Mesenchymal stem cell (in vitro differentiated cells and primary cell): ENCODE data around the gene HAGH.
A peak's percentile ranks its signal among the peaks of the same experiment; 100 is the strongest.

ENCODE experiments used
- DNase-seq: peaks from one replicate; pipeline ENCODE4 v3.0.0-alpha.2; 2013
- H2AFZ ChIP-seq: one replicate; pipeline ENCODE4 v1.6.1; 2013; ENCODE audit warnings: low read depth, mild to moderate bottlenecking, control low read depth, inconsistent platforms, low read length, moderate library complexity
- H2AK5ac ChIP-seq: 2 replicates; pipeline ENCODE4 v1.6.1; 2013; ENCODE audit warnings: low read length, moderate library complexity, mild to moderate bottlenecking, inconsistent platforms; ENCODE audit not compliant: severe bottlenecking
- H2BK120ac ChIP-seq: one replicate; pipeline ENCODE4 v1.6.1; 2013; ENCODE audit warnings: low read depth, mild to moderate bottlenecking, inconsistent platforms, low read length, moderate library complexity
- H2BK12ac ChIP-seq, 2 experiments: one replicate each; pipeline ENCODE4 v1.6.1; 2013; ENCODE audit warnings: inconsistent platforms in 2 of 2, low read length in 2 of 2, mild to moderate bottlenecking in 2 of 2, moderate library complexity in 2 of 2, control low read depth in 1 of 2
- H2BK15ac ChIP-seq: one replicate; pipeline ENCODE4 v1.6.1; 2013; ENCODE audit warnings: mild to moderate bottlenecking, low read depth, inconsistent platforms; ENCODE audit not compliant: poor library complexity, severe bottlenecking
- H2BK5ac ChIP-seq: 2 replicates; pipeline ENCODE4 v1.6.1; 2013; ENCODE audit warnings: low read depth, mild to moderate bottlenecking, low read length, control low read depth, inconsistent platforms; ENCODE audit not compliant: poor library complexity, severe bottlenecking
- H3K14ac ChIP-seq, 2 experiments: one replicate each; pipeline ENCODE4 v1.6.1; 2013; ENCODE audit warnings: inconsistent platforms in 2 of 2, low read length in 2 of 2, control low read depth in 1 of 2, mild to moderate bottlenecking in 1 of 2, moderate library complexity in 1 of 2
- H3K18ac ChIP-seq, 2 experiments: one replicate each; pipeline ENCODE4 v1.6.1; 2013; ENCODE audit warnings: inconsistent platforms in 2 of 2, low read length in 2 of 2, control low read depth in 1 of 2, low read depth in 1 of 2, mild to moderate bottlenecking in 1 of 2
- H3K23ac ChIP-seq, 2 experiments: one replicate each; pipeline ENCODE4 v1.6.1; 2013; ENCODE audit warnings: inconsistent platforms in 2 of 2, low read length in 2 of 2, mild to moderate bottlenecking in 2 of 2, moderate library complexity in 2 of 2, control low read depth in 1 of 2
- H3K27ac ChIP-seq: 2 replicates; pipeline ENCODE4 v1.5.1; 2013; ENCODE audit warnings: mild to moderate bottlenecking, moderate library complexity, low read length, control low read depth, inconsistent platforms; ENCODE audit not compliant: poor library complexity, severe bottlenecking
- H3K27me3 ChIP-seq, 2 experiments: 2 replicates each; pipeline versions ENCODE4 v1.6.1 to v1.7.0; 2013; ENCODE audit warnings: low read length in 2 of 2, mild to moderate bottlenecking in 2 of 2, moderate library complexity in 2 of 2, control low read depth in 1 of 2, inconsistent platforms in 1 of 2; ENCODE audit not compliant: control insufficient read depth in 1 of 2, insufficient read depth in 1 of 2
- H3K36me3 ChIP-seq, 2 experiments: 2 replicates each; pipeline versions ENCODE4 v1.6.1 to v1.7.0; 2013; ENCODE audit warnings: low read length in 2 of 2, control low read depth in 1 of 2, inconsistent platforms in 1 of 2, low read depth in 1 of 2, mild to moderate bottlenecking in 1 of 2; ENCODE audit not compliant: insufficient read depth in 2 of 2, control insufficient read depth in 1 of 2
- H3K4ac ChIP-seq, 2 experiments: one replicate each; pipeline ENCODE4 v1.6.1; 2013; ENCODE audit warnings: inconsistent platforms in 2 of 2, low read length in 2 of 2, mild to moderate bottlenecking in 2 of 2, moderate library complexity in 2 of 2, control low read depth in 1 of 2, low read depth in 1 of 2
- H3K4me1 ChIP-seq: 2 replicates; pipeline ENCODE4 v1.6.1; 2013; ENCODE audit warnings: low read depth, low read length, control low read depth; ENCODE audit not compliant: control insufficient read depth, insufficient read depth
- H3K4me2 ChIP-seq: 2 replicates; pipeline ENCODE4 v1.6.1; 2013; ENCODE audit warnings: low read length, mild to moderate bottlenecking, inconsistent platforms; ENCODE audit not compliant: poor library complexity, severe bottlenecking
- H3K4me3 ChIP-seq, 2 experiments: 2 replicates each; pipeline versions ENCODE4 v1.5.1 to v1.7.0; 2013; ENCODE audit warnings: low read length in 2 of 2, mild to moderate bottlenecking in 2 of 2, control low read depth in 1 of 2, low read depth in 1 of 2; ENCODE audit not compliant: insufficient read depth in 1 of 2
- H3K79me1 ChIP-seq: replicated peaks from 2 replicates; pipeline ENCODE4 v1.6.1; 2013; ENCODE audit warnings: mild to moderate bottlenecking, control low read depth, low read length, inconsistent platforms; ENCODE audit not compliant: poor library complexity, severe bottlenecking
- H3K9ac ChIP-seq: 2 replicates; pipeline ENCODE4 v1.7.0; 2013; ENCODE audit warnings: mild to moderate bottlenecking, low read length, moderate library complexity
- H3K9me3 ChIP-seq: 2 replicates; pipeline ENCODE4 v1.7.0; 2013; ENCODE audit warnings: mild to moderate bottlenecking, low read length; ENCODE audit not compliant: control insufficient read depth
- H4K8ac ChIP-seq: one replicate; pipeline ENCODE4 v1.6.1; 2013; ENCODE audit warnings: inconsistent platforms, mild to moderate bottlenecking, low read length, moderate library complexity
- H4K91ac ChIP-seq: one replicate; pipeline ENCODE4 v1.6.1; 2013; ENCODE audit warnings: mild to moderate bottlenecking, low read length, inconsistent platforms
- WGBS: methylation state at CpG from one replicate; pipeline ENCODE4 v1.1.7; 2013; ENCODE audit warnings: mixed read lengths; 5-methylcytosine and 5-hydroxymethylcytosine counted together

The HAGH gene

GRCh38 chr16:1764971-1765370, 61.7 kb downstream of the HAGH start:
- H3K14ac ChIP-seq = no peak overlapping the region
- H3K4me3 ChIP-seq = no peak overlapping the region
- no peak overlapping the region for H4K91ac ChIP-seq
- no peak for DNase-seq
- H2BK120ac ChIP-seq = no peak overlapping the region
- H3K9ac ChIP-seq = no peak overlapping the region
- no peak overlapping the region for H4K8ac ChIP-seq
- peaks cover 77 to 100% of the 10 kb centered on the region in 2 experiments for H3K36me3 ChIP-seq
- H3K27ac ChIP-seq = no peak overlapping the region
- no peak overlapping the region for H2BK5ac ChIP-seq
- 97% methylated on average over 21 of the region's 21 CpGs for WGBS
- no peak overlapping the region for H2BK15ac ChIP-seq
- peaks cover 11% of the 10 kb centered on the region for H3K79me1 ChIP-seq
- H3K4me2 ChIP-seq = no peak overlapping the region
- H3K18ac ChIP-seq = no peak overlapping the region
- no peak overlapping the region for H2AK5ac ChIP-seq
- no peak overlapping the region for H3K23ac ChIP-seq
- H3K4me1 ChIP-seq = peaks cover 21% of the 10 kb centered on the region
- H3K27me3 ChIP-seq = no peaks in the 10 kb centered on the region
- H2AFZ ChIP-seq = no peak overlapping the region
- H3K9me3 ChIP-seq = no peaks in the 10 kb centered on the region
- no peak overlapping the region for H3K4ac ChIP-seq
- no peak overlapping the region for H2BK12ac ChIP-seq

GRCh38 chr16:1763521-1764511, 62.8 kb downstream of the HAGH start:
- no peak overlapping the region for H3K14ac ChIP-seq
- H3K9ac ChIP-seq = no peak overlapping the region
- 71% methylated on average over 72 of the region's 81 CpGs for WGBS
- DNase-seq = peak; percentile 33
- no peak overlapping the region for H2BK12ac ChIP-seq
- H2BK5ac ChIP-seq = no peak overlapping the region
- no peak overlapping the region for H4K91ac ChIP-seq
- no peaks in the 10 kb centered on the region for H3K27me3 ChIP-seq
- no peak overlapping the region for H2AK5ac ChIP-seq
- H3K9me3 ChIP-seq = no peaks in the 10 kb centered on the region
- H3K27ac ChIP-seq = no peak overlapping the region
- H3K4ac ChIP-seq = no peak overlapping the region
- no peak overlapping the region for H2BK120ac ChIP-seq
- no peak overlapping the region for H2AFZ ChIP-seq
- peaks cover 83 to 100% of the 10 kb centered on the region in 2 experiments for H3K36me3 ChIP-seq
- no peak overlapping the region for H3K4me3 ChIP-seq
- no peak overlapping the region for H3K18ac ChIP-seq
- peaks cover 16% of the 10 kb centered on the region for H3K4me1 ChIP-seq
- no peak overlapping the region for H3K23ac ChIP-seq
- no peak overlapping the region for H2BK15ac ChIP-seq
- H3K79me1 ChIP-seq = peaks cover 14% of the 10 kb centered on the region
- H3K4me2 ChIP-seq = no peak overlapping the region
- no peak overlapping the region for H4K8ac ChIP-seq

GRCh38 chr16:1762879-1763520, 63.6 kb downstream of the HAGH start:
- Histone ChIP-seq H3K27ac (no peak overlapping the region), H2AFZ (no peak overlapping the region), H2BK12ac (no peak overlapping the region), H2BK15ac (no peak overlapping the region), H3K4me1 (peaks cover 16% of the 10 kb centered on the region), H3K9ac (no peak overlapping the region), H3K4ac (no peak overlapping the region), H2AK5ac (no peak overlapping the region), H3K4me3 (no peak overlapping the region), H4K91ac (no peak overlapping the region), H2BK120ac (no peak overlapping the region), H2BK5ac (no peak overlapping the region), H3K23ac (no peak overlapping the region), H3K27me3 (no peaks in the 10 kb centered on the region), H4K8ac (peak overlapping the region; percentile 19), H3K79me1 (peaks cover 20% of the 10 kb centered on the region), H3K4me2 (no peak overlapping the region), H3K9me3 (no peaks in the 10 kb centered on the region), H3K36me3 (peaks cover 83 to 100% of the 10 kb centered on the region in 2 experiments), H3K14ac (no peak overlapping the region), H3K18ac (no peak overlapping the region)
- 91% methylated on average over 24 of the region's 24 CpGs for WGBS
- DNase-seq = no peak

GRCh38 chr16:1762196-1762878, 64.3 kb downstream of the HAGH start:
- Histone ChIP-seq H3K4me3 (no peak overlapping the region), H3K27ac (no peak overlapping the region), H3K14ac (no peak overlapping the region), H2BK5ac (no peak overlapping the region), H2AFZ (no peak overlapping the region), H4K8ac (no peak overlapping the region), H2AK5ac (no peak overlapping the region), H3K4me2 (no peak overlapping the region), H3K23ac (no peak overlapping the region), H3K9ac (no peak overlapping the region), H3K79me1 (peaks cover 24% of the 10 kb centered on the region), H2BK12ac (no peak overlapping the region), H2BK120ac (no peak overlapping the region), H3K9me3 (no peaks in the 10 kb centered on the region), H4K91ac (peak overlapping the region; percentile 11), H3K18ac (no peak overlapping the region), H3K4me1 (peaks cover 16% of the 10 kb centered on the region), H3K4ac (no peak overlapping the region), H2BK15ac (no peak overlapping the region), H3K36me3 (peaks cover 80 to 100% of the 10 kb centered on the region in 2 experiments), H3K27me3 (no peaks in the 10 kb centered on the region)
- DNase-seq = no peak
- WGBS = 96% methylated on average over 26 of the region's 30 CpGs
